ENCODE data around the gene SEMA4C.

SEMA4C gene

DNA sequence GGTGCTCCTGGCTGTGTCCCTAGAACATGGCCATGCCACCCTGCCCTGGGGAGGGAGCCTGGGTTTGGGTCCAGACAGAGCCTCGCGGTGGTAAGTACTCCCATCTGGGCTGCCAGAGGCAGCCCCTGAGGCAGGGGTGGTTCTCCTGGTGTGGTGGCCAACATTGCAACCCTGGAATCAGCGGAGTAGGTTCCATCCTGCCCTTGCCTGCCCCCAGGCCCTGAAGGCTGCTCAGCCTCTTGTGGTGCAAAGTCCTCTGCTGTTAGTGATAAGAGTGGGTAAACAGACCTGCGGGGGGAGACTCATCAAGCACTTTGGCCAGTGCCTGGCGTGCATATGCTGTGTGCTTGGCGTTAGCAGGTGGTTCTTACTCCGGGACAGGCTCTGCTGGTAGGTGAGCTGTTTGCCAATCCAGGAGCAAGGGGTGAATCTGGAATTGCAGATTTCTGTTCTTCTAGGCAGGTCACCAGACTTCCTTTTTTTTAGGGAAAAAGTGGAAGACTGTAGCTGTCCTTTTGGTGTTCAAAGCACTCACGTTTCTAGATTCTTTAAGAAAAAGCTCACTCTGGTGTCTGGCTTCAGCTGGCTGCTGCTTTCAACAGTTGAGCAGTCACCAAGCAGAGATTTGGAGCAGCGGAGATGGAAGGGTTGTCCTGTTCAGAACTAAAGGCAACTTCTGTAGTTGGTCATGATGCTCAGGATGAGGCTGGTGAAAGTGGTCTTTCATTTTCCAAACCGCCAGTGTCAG, 50.6 kb downstream of the SEMA4C start:
- DNase-seq, result no peak

DNA sequence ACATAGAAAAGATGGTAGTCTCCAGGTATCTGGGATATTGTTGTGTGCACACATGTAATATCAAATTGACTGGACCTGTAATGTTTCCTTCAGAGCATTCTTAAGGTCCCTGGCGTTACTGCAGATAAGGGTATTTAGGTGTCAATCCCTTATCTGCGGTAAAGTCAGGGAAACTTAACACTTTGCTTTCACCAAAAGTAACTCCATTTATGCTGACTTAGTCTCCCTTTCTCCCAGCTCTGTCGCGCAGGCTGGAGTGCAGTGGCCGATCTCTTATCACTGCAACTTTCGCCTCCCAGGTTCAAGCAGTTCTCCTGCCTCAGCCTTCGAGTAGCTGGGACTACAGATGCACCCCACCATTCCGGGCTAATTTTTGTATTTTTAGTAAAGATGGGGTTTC, 52.0 kb downstream of the SEMA4C start:
- no peak for DNase-seq

DNA sequence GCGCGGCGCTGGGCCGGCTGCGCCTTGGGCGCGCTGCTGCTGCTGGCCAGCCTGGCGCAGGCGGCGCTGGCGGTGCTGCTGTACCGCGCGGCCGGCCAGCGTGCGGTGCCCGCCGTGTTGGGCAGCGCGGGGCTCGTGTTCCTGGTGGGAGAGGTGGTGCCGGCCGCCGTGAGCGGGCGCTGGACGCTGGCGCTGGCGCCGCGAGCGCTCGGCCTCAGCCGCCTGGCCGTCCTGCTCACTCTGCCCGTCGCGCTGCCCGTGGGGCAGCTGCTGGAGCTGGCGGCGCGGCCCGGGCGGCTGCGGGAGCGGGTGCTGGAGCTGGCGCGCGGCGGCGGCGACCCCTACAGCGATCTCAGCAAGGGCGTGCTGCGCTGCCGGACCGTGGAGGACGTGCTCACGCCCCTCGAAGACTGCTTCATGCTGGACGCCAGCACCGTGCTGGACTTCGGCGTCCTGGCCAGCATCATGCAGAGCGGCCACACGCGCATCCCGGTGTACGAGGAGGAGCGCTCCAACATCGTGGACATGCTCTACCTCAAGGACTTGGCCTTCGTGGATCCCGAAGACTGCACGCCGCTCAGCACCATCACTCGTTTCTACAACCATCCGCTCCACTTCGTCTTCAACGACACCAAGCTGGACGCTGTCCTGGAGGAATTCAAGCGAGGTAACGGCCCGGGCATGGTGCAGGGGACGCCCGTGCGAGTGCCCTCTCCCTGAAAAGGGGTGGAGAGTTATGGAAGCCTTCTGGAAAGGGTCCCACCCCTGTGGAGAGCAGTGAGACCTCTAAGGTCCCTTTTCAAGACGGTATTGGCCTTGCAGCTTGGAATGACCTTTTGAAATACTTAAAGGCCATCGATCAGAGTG, 52.8 kb downstream of the SEMA4C start:
- DNase-seq, result no peak

DNA sequence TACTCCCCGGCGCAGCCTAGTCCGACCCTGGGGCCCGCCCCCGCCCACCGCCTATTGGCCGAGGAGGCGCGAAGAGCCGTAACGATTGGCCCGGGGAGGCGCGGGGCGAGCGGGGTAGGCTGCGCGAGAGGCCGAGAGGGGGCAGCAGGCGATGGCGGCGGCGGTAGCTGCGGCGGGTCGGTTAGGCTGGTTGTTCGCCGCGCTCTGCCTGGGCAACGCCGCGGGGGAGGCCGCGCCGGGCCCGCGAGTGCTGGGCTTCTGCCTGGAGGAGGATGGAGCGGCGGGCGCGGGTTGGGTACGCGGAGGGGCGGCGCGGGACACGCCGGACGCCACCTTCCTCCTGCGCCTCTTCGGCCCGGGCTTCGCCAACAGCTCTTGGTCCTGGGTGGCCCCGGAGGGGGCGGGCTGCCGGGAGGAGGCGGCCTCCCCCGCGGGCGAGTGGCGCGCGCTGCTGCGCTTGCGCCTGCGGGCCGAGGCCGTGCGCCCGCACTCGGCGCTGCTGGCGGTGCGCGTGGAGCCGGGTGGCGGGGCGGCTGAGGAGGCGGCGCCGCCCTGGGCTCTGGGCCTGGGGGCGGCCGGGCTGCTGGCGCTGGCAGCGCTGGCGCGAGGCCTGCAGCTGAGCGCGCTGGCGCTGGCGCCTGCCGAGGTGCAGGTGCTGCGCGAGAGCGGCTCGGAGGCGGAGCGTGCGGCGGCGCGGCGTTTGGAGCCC, 53.6 kb downstream of the SEMA4C start, which contains the start of gene CNNM3:
Gene CNNM3 (plus strand): TSS at position 142 of the 709 bp plus-strand sequence. CDS start 10 bp downstream, at position 152.
- DNase-seq, result peak; percentile 85

DNA sequence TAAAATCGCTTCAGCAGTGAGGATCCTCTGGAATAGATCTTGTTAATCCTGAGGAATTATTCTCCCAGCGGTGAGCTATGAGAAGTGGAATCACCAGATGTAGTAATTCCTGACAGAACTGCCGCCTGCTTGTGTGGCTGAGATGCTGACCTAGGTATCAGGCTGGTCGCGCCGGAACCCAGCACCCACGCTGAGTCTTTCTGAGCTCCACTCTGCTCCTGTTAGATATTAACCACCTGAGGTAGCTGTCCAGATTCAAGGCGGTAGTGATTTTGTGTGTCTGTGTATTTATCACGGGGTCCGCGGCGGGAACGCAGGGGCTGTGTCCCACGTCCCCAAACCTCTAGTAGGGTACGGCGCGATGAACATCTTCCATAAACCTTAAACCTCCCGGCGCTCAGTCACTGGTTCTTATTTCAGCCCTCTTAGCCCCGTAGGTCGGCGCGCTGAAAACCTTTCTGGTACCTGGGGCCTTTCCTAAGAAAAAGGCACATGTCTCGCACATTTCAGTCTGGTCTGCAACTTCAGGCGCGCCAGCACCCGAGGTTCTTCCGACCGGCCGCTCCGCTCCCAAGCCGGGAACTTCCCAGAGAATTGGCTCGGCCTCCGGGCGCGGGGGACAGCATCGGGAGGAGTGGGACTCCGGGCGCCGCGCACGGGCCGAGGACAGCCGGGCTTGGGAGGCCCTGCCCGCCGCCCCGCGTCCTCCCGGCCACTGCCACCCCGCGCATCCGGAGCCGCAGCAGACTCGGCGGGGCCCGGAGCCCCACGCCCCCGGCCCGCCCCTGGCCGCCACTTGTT, 54.4 kb downstream of the SEMA4C start:
- DNase-seq, result peak; percentile 51

DNA sequence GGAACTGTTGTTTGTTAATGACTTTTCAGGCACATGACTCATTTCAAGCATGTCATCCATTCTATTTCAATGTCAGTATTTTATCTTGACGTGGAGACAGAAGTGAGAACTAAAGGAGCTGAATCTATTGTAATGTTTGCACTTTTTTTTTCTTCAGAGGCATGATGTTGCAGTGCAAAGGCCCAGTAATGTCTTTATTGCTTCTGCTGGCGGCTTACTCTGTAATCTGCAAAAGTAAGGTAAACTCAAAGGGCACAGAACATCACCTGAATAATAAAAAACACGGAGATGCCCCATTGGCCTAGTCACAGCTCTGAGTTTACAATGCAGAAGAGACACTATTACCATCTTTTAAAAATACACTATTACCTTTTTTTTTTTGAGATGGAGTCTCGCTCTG, 56.2 kb downstream of the SEMA4C start:
- no peak for DNase-seq

DNA sequence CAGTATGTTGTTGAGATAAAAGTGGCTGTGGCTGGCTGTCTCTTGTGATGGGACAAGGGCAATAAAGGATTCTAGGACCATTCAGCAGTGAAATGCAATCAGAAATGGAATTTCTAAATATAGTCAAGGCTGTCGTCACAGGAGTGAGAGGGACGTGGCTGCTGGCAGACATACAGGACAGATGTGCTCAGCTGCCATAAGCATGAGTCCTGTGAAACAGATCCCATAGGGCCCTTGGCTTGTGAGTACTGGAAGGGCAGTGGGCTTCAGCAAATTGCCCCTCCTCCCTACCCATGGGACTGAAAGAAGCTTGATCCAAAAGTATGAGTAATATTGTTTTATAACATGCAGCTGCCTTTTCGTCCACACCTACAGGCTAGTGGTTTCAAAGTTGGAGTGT, 58.0 kb downstream of the SEMA4C start:
- no peak for DNase-seq

DNA sequence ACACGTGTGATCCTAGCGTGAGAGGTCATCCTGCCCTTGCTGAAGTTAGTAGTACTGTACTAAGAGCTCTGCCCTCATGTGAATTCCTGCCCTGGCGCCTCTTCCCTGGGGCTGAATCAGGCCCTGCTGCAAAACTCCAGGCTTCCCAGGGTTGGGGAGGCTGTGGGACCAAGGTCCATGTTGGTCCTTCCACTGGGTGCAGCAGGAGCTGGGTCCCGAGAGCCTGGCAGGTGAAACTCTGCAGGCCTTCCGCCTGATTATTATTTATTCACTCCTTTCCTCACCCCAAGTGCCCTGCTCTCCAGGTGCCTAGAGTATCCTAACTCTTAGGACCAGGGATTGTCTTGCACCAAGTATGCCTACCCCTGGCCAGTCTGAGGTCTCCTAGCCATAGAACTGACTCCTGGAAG, 59.1 kb downstream of the SEMA4C start:
- DNase-seq, result no peak

DNA sequence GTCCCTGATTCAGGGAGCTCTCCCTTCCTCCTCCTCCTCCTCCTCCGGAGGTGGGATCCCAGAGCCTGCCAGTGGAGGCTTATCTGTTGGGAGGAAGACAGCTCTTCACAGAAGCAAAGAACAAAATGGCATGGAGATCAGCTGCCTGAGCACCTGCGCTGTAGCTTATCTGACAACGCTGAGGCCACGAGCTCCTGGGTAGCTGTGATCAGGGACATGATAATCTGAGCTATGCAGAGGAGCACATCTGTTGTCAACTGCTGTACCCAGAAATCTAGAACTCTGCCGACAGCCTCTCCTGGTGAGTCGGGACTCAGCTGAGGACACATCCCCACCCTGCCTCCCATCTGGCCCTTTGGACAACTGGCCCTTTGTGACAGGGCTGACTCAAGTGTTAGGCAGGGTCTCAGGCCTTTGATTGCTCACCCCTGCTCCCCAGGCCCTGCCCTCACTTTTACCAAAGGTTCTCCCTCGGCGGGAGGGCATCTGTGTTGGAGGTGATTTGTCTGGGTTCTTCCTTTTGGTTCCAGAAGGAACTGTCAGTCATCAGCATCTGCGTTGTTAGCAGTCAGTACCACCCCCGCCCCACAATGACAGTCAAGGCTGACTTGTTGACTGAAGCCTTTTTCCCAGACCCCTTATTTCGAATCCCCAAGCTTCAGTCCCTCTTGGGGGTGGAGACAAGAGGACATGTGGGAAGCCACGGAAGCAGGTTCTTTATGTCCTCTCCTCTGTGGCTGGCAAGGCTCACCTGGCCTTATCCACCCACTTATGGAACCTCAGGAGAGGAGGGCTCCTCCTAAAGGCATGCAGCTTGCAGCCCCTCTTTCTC, 59.7 kb downstream of the SEMA4C start:
- DNase-seq, result no peak
